Measurements from ENCODE around the gene ZAP70. TPM values are rescaled to one million over a fixed set of nuclear protein-coding genes. Genes with fewer than 3 reads are reported as not detected.
"Not testable (repeated sequence)": the region's sequence is repeated elsewhere in the genome, so short reads cannot be mapped to it uniquely, and the experiment has no call there.

ZAP70 gene
- not detected in 2 replicates for total RNA-seq (2014; rRNA removed; shearing (Covaris generic))
- polyA plus RNA-seq (2015; cell fraction: cytosol; rRNA removed): not detected in 2 replicates
- polyA plus RNA-seq (2015; cell fraction: nucleus; rRNA removed): 1.3 TPM in 1 of 2 replicates, not detected in the other

GRCh38 chr2:97713296-97714083, at the start of gene ZAP70:
Gene ZAP70, plus strand, starts transcription at chr2:97713576. Its CDS starts 10,461 bp downstream, at chr2:97724037.
- DNase-seq (ENCODE audit: low read depth, low spot score): no peak
- in situ Hi-C loops (cut with HindIII; ENCODE audit: low pct_unique_long_range_greater_than_20kb, low sequenced_read_pairs): no loop called here

GRCh38 chr2:97663626-97663961, 49.8 kb upstream of the ZAP70 start:
- no peak for DNase-seq (ENCODE audit: low read depth, low spot score)
- in situ Hi-C loops (cut with HindIII; ENCODE audit: low pct_unique_long_range_greater_than_20kb, low sequenced_read_pairs): no loop called here

GRCh38 chr2:97663962-97664635, 49.3 kb upstream of the ZAP70 start, which contains the start of gene ACTR1B:
Gene ACTR1B, minus strand, starts transcription at chr2:97664044. Its CDS starts 154 bp downstream, at chr2:97663890.
- in situ Hi-C loops (cut with HindIII; ENCODE audit: low pct_unique_long_range_greater_than_20kb, low sequenced_read_pairs): no loop called here
- DNase-seq (ENCODE audit: low read depth, low spot score): peak; percentile 97

- in situ Hi-C loops (cut with HindIII; ENCODE audit: low pct_unique_long_range_greater_than_20kb, low sequenced_read_pairs): no loop called here
- DNase-seq (ENCODE audit: low read depth, low spot score): peak; percentile 40
These were observed 48.8 kb upstream of the ZAP70 start for GRCh38 chr2:97664636-97664970.

GRCh38 chr2:97669448-97669847, 43.9 kb upstream of the ZAP70 start, which contains the start of gene C2orf92:
Gene C2orf92, plus strand, starts transcription at chr2:97669713. Its CDS starts 76 bp downstream, at chr2:97669789.
- no peak for DNase-seq (ENCODE audit: low read depth, low spot score)
- in situ Hi-C loops (cut with HindIII; ENCODE audit: low pct_unique_long_range_greater_than_20kb, low sequenced_read_pairs): no loop called here

- in situ Hi-C loops (cut with HindIII; ENCODE audit: low pct_unique_long_range_greater_than_20kb, low sequenced_read_pairs): no loop called here
- no peak for DNase-seq (ENCODE audit: low read depth, low spot score)
These were observed 42.9 kb upstream of the ZAP70 start for GRCh38 chr2:97670471-97670870.

- no peak for DNase-seq (ENCODE audit: low read depth, low spot score)
- in situ Hi-C loops (cut with HindIII; ENCODE audit: low pct_unique_long_range_greater_than_20kb, low sequenced_read_pairs): no loop called here
These were observed 41.9 kb upstream of the ZAP70 start for GRCh38 chr2:97671526-97671925.

GRCh38 chr2:97672606-97673140, 40.7 kb upstream of the ZAP70 start:
- DNase-seq (ENCODE audit: low read depth, low spot score); in situ Hi-C loops (cut with HindIII; ENCODE audit: low pct_unique_long_range_greater_than_20kb, low sequenced_read_pairs): not testable (repeated sequence)

- in situ Hi-C loops (cut with HindIII; ENCODE audit: low pct_unique_long_range_greater_than_20kb, low sequenced_read_pairs): no loop called here
- no peak for DNase-seq (ENCODE audit: low read depth, low spot score)
These were observed 40.0 kb upstream of the ZAP70 start for GRCh38 chr2:97673182-97673914.

- in situ Hi-C loops (cut with HindIII; ENCODE audit: low pct_unique_long_range_greater_than_20kb, low sequenced_read_pairs): no loop called here
- DNase-seq (ENCODE audit: low read depth, low spot score): no peak
These were observed 39.5 kb upstream of the ZAP70 start for GRCh38 chr2:97673915-97674283.

GRCh38 chr2:97675430-97676113, 37.8 kb upstream of the ZAP70 start:
- in situ Hi-C loops (cut with HindIII; ENCODE audit: low pct_unique_long_range_greater_than_20kb, low sequenced_read_pairs): no loop called here
- DNase-seq (ENCODE audit: low read depth, low spot score): no peak

GRCh38 chr2:97676620-97677019, 36.8 kb upstream of the ZAP70 start:
- in situ Hi-C loops (cut with HindIII; ENCODE audit: low pct_unique_long_range_greater_than_20kb, low sequenced_read_pairs): no loop called here
- DNase-seq (ENCODE audit: low read depth, low spot score): no peak

GRCh38 chr2:97677480-97677879, 35.9 kb upstream of the ZAP70 start:
- DNase-seq (ENCODE audit: low read depth, low spot score): no peak
- in situ Hi-C loops (cut with HindIII; ENCODE audit: low pct_unique_long_range_greater_than_20kb, low sequenced_read_pairs): no loop called here

GRCh38 chr2:97678298-97678697, 35.1 kb upstream of the ZAP70 start:
- in situ Hi-C loops (cut with HindIII; ENCODE audit: low pct_unique_long_range_greater_than_20kb, low sequenced_read_pairs): no loop called here
- DNase-seq (ENCODE audit: low read depth, low spot score): no peak

- DNase-seq (ENCODE audit: low read depth, low spot score); in situ Hi-C loops (cut with HindIII; ENCODE audit: low pct_unique_long_range_greater_than_20kb, low sequenced_read_pairs): not testable (repeated sequence)
These were observed 26.1 kb upstream of the ZAP70 start for GRCh38 chr2:97687235-97687634.

- in situ Hi-C loops (cut with HindIII; ENCODE audit: low pct_unique_long_range_greater_than_20kb, low sequenced_read_pairs): no loop called here
- DNase-seq (ENCODE audit: low read depth, low spot score): no peak
These were observed 25.1 kb upstream of the ZAP70 start for GRCh38 chr2:97688062-97688827.

- in situ Hi-C loops (cut with HindIII; ENCODE audit: low pct_unique_long_range_greater_than_20kb, low sequenced_read_pairs): no loop called here
- DNase-seq (ENCODE audit: low read depth, low spot score): no peak
These were observed 22.2 kb upstream of the ZAP70 start for GRCh38 chr2:97691166-97691565.

Measured in SK-MEL-5 (cell line).